Embryonic facial prominence (tissue), 1 donor: ENCODE results near the gene SPINT1.

Source experiments
- DNase-seq: peaks from one replicate; pipeline ENCODE4 v3.0.0-alpha.2; 2016; ENCODE audit errors: extremely low spot score

SPINT1 gene

GRCh38 chr15:40843885-40844695, at the start of gene SPINT1:
TSS of gene SPINT1 (plus strand) at chr15:40844048. CDS start at chr15:40844555, 507 bp downstream.
- no peak for DNase-seq

GRCh38 chr15:40796041-40796440, 47.8 kb upstream of the SPINT1 start:
- no peak for DNase-seq

- no peak for DNase-seq
These were observed 47.3 kb upstream of the SPINT1 start for GRCh38 chr15:40796512-40796911.

GRCh38 chr15:40799523-40799922, 44.3 kb upstream of the SPINT1 start:
- DNase-seq: no peak

- DNase-seq: no peak
These were observed 40.8 kb upstream of the SPINT1 start for GRCh38 chr15:40803076-40803475.

GRCh38 chr15:40803688-40804087, 40.2 kb upstream of the SPINT1 start:
- DNase-seq: no peak

- DNase-seq: no peak
These were observed 37.2 kb upstream of the SPINT1 start for GRCh38 chr15:40806672-40807027.

- peak; percentile 96 for DNase-seq
These were observed 36.6 kb upstream of the SPINT1 start, which contains the start of the genes DNAJC17 and ZFYVE19 for GRCh38 chr15:40807028-40807887. TSS of gene DNAJC17 (minus strand) at chr15:40807473. CDS start at chr15:40807446, 27 bp downstream. TSS of gene ZFYVE19 (plus strand) at chr15:40807089. CDS start at chr15:40807590, 501 bp downstream.

- DNase-seq: no peak
These were observed 35.9 kb upstream of the SPINT1 start for GRCh38 chr15:40807888-40808461.

GRCh38 chr15:40808861-40809450, 34.9 kb upstream of the SPINT1 start:
- no peak for DNase-seq

- no peak for DNase-seq
These were observed 31.0 kb upstream of the SPINT1 start for GRCh38 chr15:40812721-40813425.

GRCh38 chr15:40815042-40815698, 28.7 kb upstream of the SPINT1 start:
- DNase-seq: no peak

- no peak for DNase-seq
These were observed 24.8 kb upstream of the SPINT1 start for GRCh38 chr15:40819048-40819447.

GRCh38 chr15:40821195-40821594, 22.7 kb upstream of the SPINT1 start:
- DNase-seq: no peak

- no peak for DNase-seq
These were observed 20.1 kb upstream of the SPINT1 start for GRCh38 chr15:40823572-40824343.

- DNase-seq: no peak
These were observed 18.0 kb upstream of the SPINT1 start for GRCh38 chr15:40825661-40826422.

GRCh38 chr15:40826423-40827075, 17.3 kb upstream of the SPINT1 start:
- no peak for DNase-seq

- no peak for DNase-seq
These were observed 15.3 kb upstream of the SPINT1 start, which contains the start of gene PPP1R14D for GRCh38 chr15:40828447-40829036. TSS of gene PPP1R14D (minus strand) at chr15:40828708. CDS start at chr15:40828641, 67 bp downstream.
